HepG2 (cell line): ENCODE results near the gene TUBB4B. TPM values are rescaled to one million over a fixed set of nuclear protein-coding genes. Genes with fewer than 3 reads are reported as not detected.

Source experiments
- AGO2 ChIP-seq: fragments of 200-400 bp; formaldehyde crosslinking; optimal IDR thresholded peaks from 2 replicates; pipeline ENCODE3; 2017; ENCODE audit warnings: mild to moderate bottlenecking, low read depth, low read length, moderate library complexity
- ARID5B ChIP-seq: IDR thresholded peaks from 2 replicates; pipeline ENCODE4 v1.4.0; 2020; ENCODE audit warnings: mild to moderate bottlenecking, missing genetic modification reagents
- FOXC1 ChIP-seq: sonication (generic); formaldehyde crosslinking; IDR thresholded peaks from 2 replicates; pipeline ENCODE4 v1.8.0; 2022; ENCODE audit warnings: mild to moderate bottlenecking, missing genetic modification reagents, borderline replicate concordance
- FUBP1 ChIP-seq: sonication (generic); formaldehyde crosslinking; IDR thresholded peaks from 2 replicates; pipeline ENCODE4 v1.5.1; 2020; ENCODE audit warnings: missing genetic modification reagents, mild to moderate bottlenecking, borderline replicate concordance
- LRRFIP1 ChIP-seq: sonication (generic); formaldehyde crosslinking; conservative IDR thresholded peaks from 2 replicates; pipeline ENCODE4 v1.4.0; 2020; ENCODE audit warnings: missing genetic modification reagents
- TEF ChIP-seq: sonication (generic); formaldehyde crosslinking; IDR thresholded peaks from 2 replicates; pipeline ENCODE4 v1.5.0; 2020; ENCODE audit warnings: missing genetic modification reagents
- ZNF280B ChIP-seq: sonication (generic); formaldehyde crosslinking; IDR thresholded peaks from 2 replicates; pipeline ENCODE4 v1.5.0; 2020; ENCODE audit warnings: missing genetic modification reagents, mild to moderate bottlenecking, borderline replicate concordance
- ZNF460 ChIP-seq: sonication (generic); formaldehyde crosslinking; IDR thresholded peaks from 2 replicates; pipeline ENCODE4 v1.5.1; 2020; ENCODE audit warnings: missing genetic modification reagents, mild to moderate bottlenecking, borderline replicate concordance
- ZNF678 ChIP-seq: sonication (generic); formaldehyde crosslinking; IDR thresholded peaks from 2 replicates; pipeline ENCODE4 v1.4.0; 2020; ENCODE audit warnings: mild to moderate bottlenecking, missing genetic modification reagents
- polyA plus RNA-seq, 8 experiments: library from polyadenylated mRNA; depleted of rRNA in 3 of 8; stranded (reverse) in 7 of 8; unstranded in 1 of 8; fragments of >200 nt; fragmentation: Illumina TruSeq in 4 of 8; extraction: Trizol in 4 of 8; gene quantifications; 2 replicates each; pipeline versions ENCODE4 v1.2.1 to v1.2.3, GENCODE V29; 2011 to 2016; ENCODE audit warnings: low read depth in 4 of 8, missing spikeins in 1 of 8, mixed read lengths in 1 of 8; ENCODE audit not compliant: insufficient read depth in 1 of 8
- total RNA-seq, 5 experiments: library from RNA; depleted of rRNA; stranded (reverse); fragments of >200 nt; fragmentation: Illumina TruSeq; extraction: Trizol; gene quantifications; 2 replicates each; pipeline ENCODE4 v1.2.3, GENCODE V29; 2016; ENCODE audit warnings: low read depth in 1 of 5
- TF ChIP-seq, protein P1 (sequence below): sonication (generic); formaldehyde crosslinking; IDR thresholded peaks from 2 replicates; pipeline ENCODE4 v1.4.0; 2020; ENCODE audit warnings: low read depth, missing genetic modification reagents
- TF ChIP-seq, protein P2 (sequence below): sonication (generic); formaldehyde crosslinking; IDR thresholded peaks from 2 replicates; pipeline ENCODE4 v1.5.0; 2020; ENCODE audit warnings: missing genetic modification reagents

TUBB4B gene
- total and polyA plus RNA-seq, 2 of the 13 experiments (the other 11 are each of a cell fraction or from before 2014, with no cell fraction given): 182 to 412 TPM

- TF ChIP-seq, protein P1, sequence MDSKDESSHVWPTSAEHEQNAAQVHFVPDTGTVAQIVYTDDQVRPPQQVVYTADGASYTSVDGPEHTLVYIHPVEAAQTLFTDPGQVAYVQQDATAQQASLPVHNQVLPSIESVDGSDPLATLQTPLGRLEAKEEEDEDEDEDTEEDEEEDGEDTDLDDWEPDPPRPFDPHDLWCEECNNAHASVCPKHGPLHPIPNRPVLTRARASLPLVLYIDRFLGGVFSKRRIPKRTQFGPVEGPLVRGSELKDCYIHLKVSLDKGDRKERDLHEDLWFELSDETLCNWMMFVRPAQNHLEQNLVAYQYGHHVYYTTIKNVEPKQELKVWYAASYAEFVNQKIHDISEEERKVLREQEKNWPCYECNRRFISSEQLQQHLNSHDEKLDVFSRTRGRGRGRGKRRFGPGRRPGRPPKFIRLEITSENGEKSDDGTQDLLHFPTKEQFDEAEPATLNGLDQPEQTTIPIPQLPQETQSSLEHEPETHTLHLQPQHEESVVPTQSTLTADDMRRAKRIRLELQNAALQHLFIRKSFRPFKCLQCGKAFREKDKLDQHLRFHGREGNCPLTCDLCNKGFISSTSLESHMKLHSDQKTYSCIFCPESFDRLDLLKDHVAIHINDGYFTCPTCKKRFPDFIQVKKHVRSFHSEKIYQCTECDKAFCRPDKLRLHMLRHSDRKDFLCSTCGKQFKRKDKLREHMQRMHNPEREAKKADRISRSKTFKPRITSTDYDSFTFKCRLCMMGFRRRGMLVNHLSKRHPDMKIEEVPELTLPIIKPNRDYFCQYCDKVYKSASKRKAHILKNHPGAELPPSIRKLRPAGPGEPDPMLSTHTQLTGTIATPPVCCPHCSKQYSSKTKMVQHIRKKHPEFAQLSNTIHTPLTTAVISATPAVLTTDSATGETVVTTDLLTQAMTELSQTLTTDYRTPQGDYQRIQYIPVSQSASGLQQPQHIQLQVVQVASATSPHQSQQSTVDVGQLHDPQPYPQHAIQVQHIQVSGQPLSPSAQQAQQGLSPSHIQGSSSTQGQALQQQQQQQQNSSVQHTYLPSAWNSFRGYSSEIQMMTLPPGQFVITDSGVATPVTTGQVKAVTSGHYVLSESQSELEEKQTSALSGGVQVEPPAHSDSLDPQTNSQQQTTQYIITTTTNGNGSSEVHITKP (CRISPR knock-in tag): no peak
- TF ChIP-seq FOXC1 (CRISPR knock-in tag) (no peak; the same call in 1 of the 2 replicates), ZNF460 (no peak), TEF (CRISPR knock-in tag) (no peak), AGO2 (peak; percentile 51), ZNF280B (CRISPR knock-in tag) (no peak), ZNF678 (CRISPR knock-in tag) (no peak), ARID5B (CRISPR knock-in tag) (no peak), FUBP1 (CRISPR knock-in tag) (no peak), LRRFIP1 (CRISPR knock-in tag) (no peak)
- TF ChIP-seq, protein P2, sequence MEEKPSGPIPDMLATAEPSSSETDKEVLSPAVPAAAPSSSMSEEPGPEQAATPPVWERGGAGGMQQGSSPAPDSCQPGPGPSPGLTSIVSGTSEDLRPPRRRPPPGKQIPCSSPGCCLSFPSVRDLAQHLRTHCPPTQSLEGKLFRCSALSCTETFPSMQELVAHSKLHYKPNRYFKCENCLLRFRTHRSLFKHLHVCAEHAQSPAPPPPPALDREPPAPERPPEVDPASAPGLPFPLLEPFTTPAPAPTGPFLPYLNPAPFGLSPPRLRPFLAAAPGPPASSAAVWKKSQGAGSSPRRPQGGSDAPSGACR (CRISPR knock-in tag): no peak
Observed at GRCh38 chr9:137254624-137255447, 13.7 kb downstream of the TUBB4B start, which contains the start of gene NELFB (continued).
